ENCODE data around the gene SMC4.

Gene SMC4

DNA sequence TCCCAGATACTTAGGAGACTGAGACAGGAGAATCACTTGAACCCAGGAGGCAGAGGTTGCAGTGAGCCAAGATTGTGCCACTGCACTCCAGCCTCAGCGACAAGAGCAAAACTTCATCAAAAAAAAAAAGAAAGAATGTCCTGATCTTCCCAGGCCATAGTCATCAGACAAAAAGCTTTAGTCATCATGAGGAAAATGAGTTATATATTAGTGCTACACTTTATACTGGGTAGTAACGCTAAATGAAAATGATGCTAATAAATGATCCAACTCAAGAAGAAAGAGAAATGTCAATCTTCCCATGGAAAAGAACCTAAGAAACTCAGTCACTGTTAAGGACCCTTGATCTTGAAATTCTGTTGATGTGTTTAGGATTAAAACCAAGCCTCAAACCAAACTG, 76.4 kb downstream of the SMC4 start:
- DNase-seq (ENCODE audit: low read depth), result no peak
- H3K4me3 ChIP-seq (ENCODE audit: low read depth, low read length), result no peak overlapping the region
- TF ChIP-seq MYC (IDR thresholded peaks at IDR 0.05; ENCODE audit: low read depth, low read length) (no peak), POLR2A (IDR thresholded peaks at IDR 0.05; ENCODE audit: extremely low read depth, insufficient read length) (no peak)
- TF ChIP-seq, protein P1, sequence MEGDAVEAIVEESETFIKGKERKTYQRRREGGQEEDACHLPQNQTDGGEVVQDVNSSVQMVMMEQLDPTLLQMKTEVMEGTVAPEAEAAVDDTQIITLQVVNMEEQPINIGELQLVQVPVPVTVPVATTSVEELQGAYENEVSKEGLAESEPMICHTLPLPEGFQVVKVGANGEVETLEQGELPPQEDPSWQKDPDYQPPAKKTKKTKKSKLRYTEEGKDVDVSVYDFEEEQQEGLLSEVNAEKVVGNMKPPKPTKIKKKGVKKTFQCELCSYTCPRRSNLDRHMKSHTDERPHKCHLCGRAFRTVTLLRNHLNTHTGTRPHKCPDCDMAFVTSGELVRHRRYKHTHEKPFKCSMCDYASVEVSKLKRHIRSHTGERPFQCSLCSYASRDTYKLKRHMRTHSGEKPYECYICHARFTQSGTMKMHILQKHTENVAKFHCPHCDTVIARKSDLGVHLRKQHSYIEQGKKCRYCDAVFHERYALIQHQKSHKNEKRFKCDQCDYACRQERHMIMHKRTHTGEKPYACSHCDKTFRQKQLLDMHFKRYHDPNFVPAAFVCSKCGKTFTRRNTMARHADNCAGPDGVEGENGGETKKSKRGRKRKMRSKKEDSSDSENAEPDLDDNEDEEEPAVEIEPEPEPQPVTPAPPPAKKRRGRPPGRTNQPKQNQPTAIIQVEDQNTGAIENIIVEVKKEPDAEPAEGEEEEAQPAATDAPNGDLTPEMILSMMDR (IDR thresholded peaks at IDR 0.05; ENCODE audit: low read depth, low read length), result no peak
- TF ChIP-seq, protein P2, sequence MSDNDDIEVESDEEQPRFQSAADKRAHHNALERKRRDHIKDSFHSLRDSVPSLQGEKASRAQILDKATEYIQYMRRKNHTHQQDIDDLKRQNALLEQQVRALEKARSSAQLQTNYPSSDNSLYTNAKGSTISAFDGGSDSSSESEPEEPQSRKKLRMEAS (IDR thresholded peaks at IDR 0.05; ENCODE audit: low read depth, low read length), result no peak

DNA sequence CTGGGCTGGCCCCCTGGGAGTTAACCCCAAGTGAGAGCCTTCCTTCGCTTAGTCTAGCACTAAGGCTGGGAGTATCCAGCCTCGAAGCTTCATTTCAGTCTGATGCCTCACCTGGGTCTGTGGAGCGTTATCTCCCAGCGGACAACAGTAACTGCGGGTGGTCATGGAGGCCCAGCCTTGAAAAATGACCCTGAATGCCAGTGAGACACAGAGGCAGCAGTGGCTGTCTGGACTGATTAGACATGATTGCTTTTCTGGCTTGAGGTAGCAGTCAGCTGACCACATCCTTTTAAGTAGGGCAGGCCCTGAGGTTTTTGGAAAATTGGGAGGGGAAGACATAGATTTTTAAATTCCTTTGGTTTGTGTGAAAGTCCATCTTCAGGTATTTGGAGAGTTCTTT, 78.3 kb downstream of the SMC4 start:
- no peak for TF ChIP-seq POLR2A (IDR thresholded peaks at IDR 0.05; ENCODE audit: extremely low read depth, insufficient read length)
- TF ChIP-seq, protein P1 (IDR thresholded peaks at IDR 0.05; ENCODE audit: low read depth, low read length), result no peak
- no peak for TF ChIP-seq MYC (IDR thresholded peaks at IDR 0.05; ENCODE audit: low read depth, low read length)
- TF ChIP-seq, protein P2 (IDR thresholded peaks at IDR 0.05; ENCODE audit: low read depth, low read length), result no peak
- no peak for DNase-seq (ENCODE audit: low read depth)
- no peak overlapping the region for H3K4me3 ChIP-seq (ENCODE audit: low read depth, low read length)

DNA sequence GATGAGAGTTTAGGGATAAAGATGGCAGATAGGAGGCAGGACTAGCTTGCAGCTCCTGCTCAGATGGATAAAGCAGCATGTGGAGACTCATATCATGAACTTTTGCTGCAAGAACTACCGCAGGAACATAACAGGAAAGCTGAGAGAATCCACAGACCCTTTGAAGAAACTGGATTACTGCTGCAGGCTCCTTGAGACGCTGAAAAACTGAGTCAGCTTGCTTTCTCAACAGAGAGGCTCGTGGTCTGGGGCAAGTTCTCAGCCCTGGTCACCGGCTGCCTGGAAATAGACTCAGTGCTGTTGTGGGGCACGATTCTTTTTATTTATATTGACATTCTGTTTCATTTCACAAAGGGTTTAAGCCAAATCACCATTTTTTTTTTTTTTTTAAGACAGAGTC, 78.9 kb downstream of the SMC4 start:
- no peak for DNase-seq (ENCODE audit: low read depth)
- no peak overlapping the region for H3K4me3 ChIP-seq (ENCODE audit: low read depth, low read length)
- no peak for TF ChIP-seq MYC (IDR thresholded peaks at IDR 0.05; ENCODE audit: low read depth, low read length)
- TF ChIP-seq, protein P1 (IDR thresholded peaks at IDR 0.05; ENCODE audit: low read depth, low read length), result no peak
- TF ChIP-seq, protein P2 (IDR thresholded peaks at IDR 0.05; ENCODE audit: low read depth, low read length), result no peak
- no peak for TF ChIP-seq POLR2A (IDR thresholded peaks at IDR 0.05; ENCODE audit: extremely low read depth, insufficient read length)

DNA sequence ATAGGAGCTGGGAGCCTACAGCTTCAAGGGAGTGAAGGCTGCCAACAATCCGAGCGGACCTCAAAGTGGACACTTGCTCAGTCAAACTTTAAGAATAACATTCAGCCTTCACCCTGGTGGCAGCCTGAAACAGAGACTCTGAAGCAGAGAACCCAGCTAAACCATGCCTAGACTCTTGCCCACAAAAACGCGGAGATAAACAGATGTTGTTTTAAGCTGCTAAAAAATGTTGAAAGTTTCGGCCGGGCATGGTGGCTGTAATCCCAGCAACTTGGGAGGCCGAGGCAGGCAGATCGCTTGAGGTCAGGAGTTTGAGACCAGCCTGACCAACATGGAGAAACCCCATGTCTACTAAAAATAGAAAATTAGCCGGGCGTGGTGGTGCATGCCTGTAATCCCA, 79.9 kb downstream of the SMC4 start:
- DNase-seq (ENCODE audit: low read depth), result no peak
- H3K4me3 ChIP-seq (ENCODE audit: low read depth, low read length), result no peak overlapping the region
- TF ChIP-seq MYC (IDR thresholded peaks at IDR 0.05; ENCODE audit: low read depth, low read length) (no peak), POLR2A (IDR thresholded peaks at IDR 0.05; ENCODE audit: extremely low read depth, insufficient read length) (no peak)
- TF ChIP-seq, protein P1 (IDR thresholded peaks at IDR 0.05; ENCODE audit: low read depth, low read length), result no peak
- TF ChIP-seq, protein P2 (IDR thresholded peaks at IDR 0.05; ENCODE audit: low read depth, low read length), result no peak

DNA sequence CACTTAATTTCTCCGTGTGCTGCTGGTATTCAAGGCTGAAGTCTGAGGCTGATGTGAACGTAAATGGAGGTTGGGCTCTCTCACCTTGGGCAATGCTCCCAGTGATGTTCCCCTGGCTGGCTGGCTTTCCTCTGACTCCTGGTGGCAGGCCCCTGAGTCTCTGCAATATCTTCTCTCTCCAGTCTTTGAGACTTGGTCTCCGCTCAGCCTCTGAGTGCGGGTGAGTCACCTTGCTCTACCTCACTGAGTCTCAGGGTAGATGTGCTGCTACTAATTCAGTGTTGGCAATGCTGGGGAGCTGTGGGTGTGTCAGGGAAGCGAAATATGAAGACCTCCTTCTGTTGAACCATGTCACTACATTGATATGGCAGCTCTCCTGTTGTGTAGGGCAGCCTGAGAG, 81.5 kb downstream of the SMC4 start:
- DNase-seq (ENCODE audit: low read depth), result no peak
- no peak overlapping the region for H3K4me3 ChIP-seq (ENCODE audit: low read depth, low read length)
- TF ChIP-seq MYC (IDR thresholded peaks at IDR 0.05; ENCODE audit: low read depth, low read length), result no peak
- TF ChIP-seq POLR2A (IDR thresholded peaks at IDR 0.05; ENCODE audit: extremely low read depth, insufficient read length), result no peak
- TF ChIP-seq, protein P1 (IDR thresholded peaks at IDR 0.05; ENCODE audit: low read depth, low read length), result no peak
- TF ChIP-seq, protein P2 (IDR thresholded peaks at IDR 0.05; ENCODE audit: low read depth, low read length), result no peak

DNA sequence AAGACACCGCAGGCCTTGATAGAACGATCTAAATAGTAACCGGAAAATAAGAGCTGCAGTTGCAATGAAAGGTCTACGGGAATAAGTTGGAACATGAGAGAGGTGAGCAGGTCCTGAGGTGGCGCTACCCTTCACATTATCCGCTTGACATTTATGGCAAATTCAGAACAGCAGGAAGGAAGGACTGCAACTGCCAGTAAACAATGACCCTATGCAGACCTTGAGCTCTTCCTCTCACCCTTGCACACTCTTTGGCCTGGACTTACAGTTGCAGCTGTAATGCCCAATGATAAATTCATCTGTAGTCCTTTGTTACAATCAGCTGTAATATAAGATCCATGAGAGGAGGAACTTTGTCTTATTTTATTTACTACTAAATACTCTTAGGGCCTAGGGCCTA, 82.4 kb downstream of the SMC4 start:
- no peak for DNase-seq (ENCODE audit: low read depth)
- no peak for TF ChIP-seq MYC (IDR thresholded peaks at IDR 0.05; ENCODE audit: low read depth, low read length)
- TF ChIP-seq, protein P1 (IDR thresholded peaks at IDR 0.05; ENCODE audit: low read depth, low read length), result no peak
- no peak for TF ChIP-seq POLR2A (IDR thresholded peaks at IDR 0.05; ENCODE audit: extremely low read depth, insufficient read length)
- TF ChIP-seq, protein P2 (IDR thresholded peaks at IDR 0.05; ENCODE audit: low read depth, low read length), result no peak
- H3K4me3 ChIP-seq (ENCODE audit: low read depth, low read length), result no peak overlapping the region

All from NB4 (cell line).